Hepatocyte (in vitro differentiated cells): ENCODE measurements around the gene PREX1. TPM values are rescaled to one million over a fixed set of nuclear protein-coding genes. Genes with fewer than 3 reads are reported as not detected.

ENCODE experiments used
- DNase-seq: peaks from one replicate; pipeline ENCODE4 v3.0.0-alpha.2; 2016; ENCODE audit warnings: low spot score
- H2AFZ ChIP-seq: fragments of 200-600 bp; sonication (generic); 2 replicates; pipeline ENCODE4 v1.6.0; 2016; ENCODE audit warnings: antibody characterized with exemption, mild to moderate bottlenecking
- H3K27ac ChIP-seq: fragments of 200-600 bp; sonication (generic); 2 replicates; pipeline ENCODE4 v1.5.1; 2016; ENCODE audit warnings: mild to moderate bottlenecking
- H3K27me3 ChIP-seq: fragments of 200-600 bp; sonication (generic); 2 replicates; pipeline ENCODE4 v1.6.1; 2016
- H3K36me3 ChIP-seq: fragments of 200-600 bp; sonication (generic); replicated peaks from 2 replicates; pipeline ENCODE4 v1.5.1; 2016; ENCODE audit warnings: low read depth; ENCODE audit not compliant: insufficient read depth
- H3K4me1 ChIP-seq: fragments of 200-600 bp; sonication (generic); 2 replicates; pipeline ENCODE4 v1.5.1; 2016; ENCODE audit warnings: mild to moderate bottlenecking, moderate library complexity; ENCODE audit not compliant: insufficient read depth
- H3K4me2 ChIP-seq: fragments of 200-600 bp; sonication (generic); 2 replicates; pipeline ENCODE4 v1.6.0; 2016
- H3K4me3 ChIP-seq: fragments of 200-600 bp; sonication (generic); 2 replicates; pipeline ENCODE4 v1.5.1; 2016; ENCODE audit warnings: mild to moderate bottlenecking
- H3K79me2 ChIP-seq: fragments of 200-600 bp; sonication (generic); 2 replicates; pipeline ENCODE4 v1.6.0; 2017; ENCODE audit warnings: mild to moderate bottlenecking
- H3K9me2 ChIP-seq: fragments of 200-600 bp; sonication (generic); replicated peaks from 2 replicates; pipeline ENCODE4 v1.6.0; 2017; ENCODE audit warnings: mild to moderate bottlenecking; ENCODE audit not compliant: insufficient read depth
- H3K9me3 ChIP-seq: fragments of 200-600 bp; sonication (generic); 2 replicates; pipeline ENCODE4 v1.5.1; 2016; ENCODE audit warnings: low read depth, mild to moderate bottlenecking
- H4K20me1 ChIP-seq: fragments of 200-600 bp; sonication (generic); 2 replicates; pipeline ENCODE4 v1.6.0; 2016; ENCODE audit warnings: mild to moderate bottlenecking; ENCODE audit not compliant: insufficient read depth, poor library complexity, severe bottlenecking
- CTCF ChIP-seq: fragments of 200-600 bp; sonication (generic); IDR thresholded peaks from 2 replicates; pipeline ENCODE4 v1.5.1; 2016; ENCODE audit warnings: antibody characterized with exemption, mild to moderate bottlenecking; ENCODE audit not compliant: poor library complexity
- EZH2 ChIP-seq: fragments of 200-600 bp; sonication (generic); IDR thresholded peaks from 2 replicates; pipeline ENCODE4 v1.6.1; 2016; ENCODE audit warnings: antibody characterized with exemption, mild to moderate bottlenecking, borderline replicate concordance
- EZH2phosphoT487 ChIP-seq: fragments of 200-600 bp; sonication (generic); IDR thresholded peaks from one replicate; pipeline ENCODE4 v1.6.1; 2018; ENCODE audit warnings: antibody characterized with exemption, mild to moderate bottlenecking, low read depth, moderate library complexity; ENCODE audit not compliant: unreplicated experiment, severe bottlenecking
- WGBS: methylation state at CpG from one replicate; pipeline ENCODE4 v1.1.6; 2016; ENCODE audit warnings: low lambda C conversion rate; ENCODE audit errors: missing lambda C conversion rate; 5-methylcytosine and 5-hydroxymethylcytosine counted together
- polyA plus RNA-seq: library from polyadenylated mRNA; unstranded; fragments of >200 nt; fragmentation: Nextera tagmentation; extraction: Ambion mirVana; gene quantifications from 2 replicates; pipeline ENCODE4 v1.2.1, GENCODE V29; 2016
- total RNA-seq: library from RNA; depleted of rRNA; stranded (reverse); fragments of >200 nt; gene quantifications from 2 replicates; pipeline ENCODE4 v1.2.3, GENCODE V29; 2014

The PREX1 gene
- total and polyA plus RNA-seq, 2 experiments from 2014 or later: 1.8 to 2.9 TPM

GRCh38 chr20:48843057-48843806 is 15.4 kb upstream of the PREX1 start:
- Histone ChIP-seq H3K36me3 (no peaks in the 10 kb centered on the region), H3K9me2 (no peaks in the 10 kb centered on the region), H3K79me2 (no peaks in the 10 kb centered on the region), H3K4me1 (no peaks in the 10 kb centered on the region), H3K4me3 (no peak overlapping the region), H3K27ac (no peak overlapping the region), H3K9me3 (no peaks in the 10 kb centered on the region), H3K27me3 (no peaks in the 10 kb centered on the region), H4K20me1 (no peaks in the 10 kb centered on the region), H3K4me2 (no peak overlapping the region), H2AFZ (no peak overlapping the region)
- no peak for DNase-seq
- 96% methylated on average over 6 of the region's 6 CpGs for WGBS
- no peak for TF ChIP-seq EZH2
- TF ChIP-seq EZH2phosphoT487: no peak
- TF ChIP-seq CTCF: no peak

- TF ChIP-seq EZH2phosphoT487 (no peak), CTCF (no peak), EZH2 (no peak)
- Histone ChIP-seq H3K79me2 (no peaks in the 10 kb centered on the region), H3K4me2 (no peak overlapping the region), H3K36me3 (no peaks in the 10 kb centered on the region), H4K20me1 (no peaks in the 10 kb centered on the region), H3K27ac (no peak overlapping the region), H3K4me1 (no peaks in the 10 kb centered on the region), H3K4me3 (no peak overlapping the region), H3K9me2 (no peaks in the 10 kb centered on the region), H3K27me3 (no peaks in the 10 kb centered on the region), H3K9me3 (no peaks in the 10 kb centered on the region), H2AFZ (no peak overlapping the region)
- WGBS: 64% methylated on average over 4 of the region's 4 CpGs
- no peak for DNase-seq
Measured at GRCh38 chr20:48841875-48842529, 14.2 kb upstream of the PREX1 start.

DNA sequence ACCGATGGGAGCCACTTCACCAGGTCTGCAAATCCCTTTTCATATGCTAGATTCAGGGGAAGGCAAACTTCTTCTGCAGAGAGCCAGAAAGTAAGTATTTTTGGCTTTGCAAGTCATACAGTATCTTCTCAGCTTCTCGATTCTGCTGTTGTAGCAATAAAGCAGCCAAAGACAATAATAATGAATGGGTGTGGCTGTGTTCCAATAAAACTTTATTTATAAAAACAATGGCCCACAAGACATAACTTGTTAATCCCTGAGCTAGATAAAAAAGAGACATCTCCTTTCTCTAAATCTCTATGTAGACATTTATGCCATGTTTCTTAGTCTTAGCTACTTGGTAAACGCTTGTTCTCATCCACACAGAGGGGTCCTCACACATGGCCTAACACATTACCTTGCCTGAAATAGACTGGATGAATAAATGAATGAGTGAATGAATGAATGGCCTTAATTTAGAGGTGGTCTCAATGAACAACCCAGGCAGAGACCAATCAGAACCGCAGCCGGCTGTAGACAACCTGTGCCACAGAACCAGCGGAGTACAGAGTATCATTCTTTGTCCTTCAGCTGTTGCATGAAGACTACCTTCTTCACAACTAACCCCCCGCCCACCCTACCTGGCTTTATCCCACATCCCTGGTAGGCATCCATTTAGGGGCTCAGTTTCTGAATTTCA is 13.5 kb upstream of the PREX1 start:
- WGBS: 89% methylated on average over 7 of the region's 7 CpGs
- no peak overlapping the region for H2AFZ ChIP-seq
- no peaks in the 10 kb centered on the region for H3K4me1 ChIP-seq
- no peak overlapping the region for H3K4me2 ChIP-seq
- H3K9me3 ChIP-seq: no peaks in the 10 kb centered on the region
- no peak overlapping the region for H3K27ac ChIP-seq
- no peaks in the 10 kb centered on the region for H3K27me3 ChIP-seq
- TF ChIP-seq EZH2: no peak
- no peak for TF ChIP-seq CTCF
- TF ChIP-seq EZH2phosphoT487: no peak
- H3K36me3 ChIP-seq: no peaks in the 10 kb centered on the region
- H3K9me2 ChIP-seq: no peaks in the 10 kb centered on the region
- H4K20me1 ChIP-seq: no peaks in the 10 kb centered on the region
- H3K79me2 ChIP-seq: no peaks in the 10 kb centered on the region
- DNase-seq: no peak
- no peak overlapping the region for H3K4me3 ChIP-seq
